ENCODE data around the gene RAB33A.

GRCh38 chrX:130213376-130213775 lies 41.6 kb downstream of the RAB33A start:
- TF ChIP-seq CTCF (IDR thresholded peaks at IDR 0.05; ENCODE audit: insufficient read depth, low read length) (no peak), POLR2AphosphoS5 (IDR thresholded peaks at IDR 0.05; ENCODE audit: low read depth) (no peak), REST (IDR thresholded peaks at IDR 0.05; ENCODE audit: insufficient replicate concordance, low read depth) (no peak), SPI1 (IDR thresholded peaks at IDR 0.05; ENCODE audit: borderline replicate concordance, low read depth) (no peak)

Measured in HL-60 (cell line).